H1 (cell line): ENCODE results near the gene NBAS. TPM values are rescaled to one million over a fixed set of nuclear protein-coding genes. Genes with fewer than 3 reads are reported as not detected.

Experiments used
- CTCF ChIA-PET: fragments of 300-600 bp; sonication (Branson Sonifier 250); formaldehyde crosslinking; loops from one replicate; lab custom pipeline; 2021; ENCODE audit not compliant: partially characterized antibody; lab: Charles Lee
- POLR2A ChIA-PET: fragments of 300-600 bp; sonication (Branson Sonifier 250); formaldehyde crosslinking; loops from one replicate; lab custom pipeline; 2021; ENCODE audit warnings: inconsistent platforms; ENCODE audit not compliant: partially characterized antibody; lab: Charles Lee
- DNase-seq, 2 experiments: peaks; one replicate each; pipeline versions ENCODE4 v3.0.0 to v3.0.0-alpha.2; 2010 to 2022; ENCODE audit warnings: low spot score in 2 of 2, low read depth in 1 of 2, mixed read lengths in 1 of 2
- FAIRE-seq: peaks from 2 replicates; lab custom pipeline; 2011; peaks lifted over from hg19 to GRCh38; lab: Jason Lieb, UNC
- H2AFZ ChIP-seq: 2 replicates; pipeline ENCODE4 v1.8.1; 2012; ENCODE audit warnings: low read length, inconsistent platforms
- H2AK5ac ChIP-seq: 2 replicates; pipeline ENCODE4 v1.6.1; 2013; ENCODE audit warnings: low read depth, low read length
- H2BK120ac ChIP-seq: replicated peaks from 2 replicates; pipeline ENCODE3; 2013; ENCODE audit warnings: low read depth, low read length, inconsistent platforms
- H2BK12ac ChIP-seq: 2 replicates; pipeline ENCODE4 v1.6.1; 2013; ENCODE audit warnings: low read depth, low read length
- H2BK15ac ChIP-seq: 2 replicates; pipeline ENCODE4 v1.6.1; 2013; ENCODE audit warnings: low read length
- H2BK20ac ChIP-seq: 2 replicates; pipeline ENCODE4 v1.6.1; 2013; ENCODE audit warnings: low read length
- H2BK5ac ChIP-seq: 2 replicates; pipeline ENCODE4 v1.6.1; 2013; ENCODE audit warnings: low read depth, low read length
- H3K14ac ChIP-seq: 2 replicates; pipeline ENCODE4 v1.6.1; 2013; ENCODE audit warnings: inconsistent platforms; ENCODE audit not compliant: insufficient read length
- H3K18ac ChIP-seq: 2 replicates; pipeline ENCODE4 v1.6.1; 2013; ENCODE audit warnings: low read length; ENCODE audit errors: extremely low read depth
- H3K23ac ChIP-seq: 2 replicates; pipeline ENCODE4 v1.6.1; 2013; ENCODE audit warnings: inconsistent platforms; ENCODE audit not compliant: insufficient read length
- H3K23me2 ChIP-seq: 2 replicates; pipeline ENCODE4 v1.6.1; 2013; ENCODE audit warnings: low read depth, low read length
- H3K27ac ChIP-seq: 2 replicates; pipeline ENCODE4 v1.6.1; 2011; ENCODE audit warnings: low read depth, low read length, inconsistent platforms
- H3K27me3 ChIP-seq, 4 experiments: replicated peaks in 1 of 4; 1 replicate in 1 of 4; 2 replicates in 3 of 4; pipeline versions ENCODE4 v1.6.1 to v1.8.1; 2011 to 2013; ENCODE audit warnings: low read length in 3 of 4, mild to moderate bottlenecking in 3 of 4, inconsistent platforms in 2 of 4, mixed read lengths in 2 of 4, moderate library complexity in 1 of 4; ENCODE audit not compliant: control insufficient read depth in 3 of 4, insufficient read depth in 3 of 4; ENCODE audit errors: extremely low read depth in 1 of 4
- H3K36me3 ChIP-seq, 4 experiments: 2 replicates each; pipeline versions ENCODE4 v1.6.1 to v1.8.1; 2011 to 2013; ENCODE audit warnings: mild to moderate bottlenecking in 4 of 4, low read length in 3 of 4, moderate library complexity in 2 of 4, control low read depth in 1 of 4, inconsistent platforms in 1 of 4; ENCODE audit not compliant: insufficient read depth in 4 of 4, control insufficient read depth in 2 of 4
- H3K4ac ChIP-seq: replicated peaks from 2 replicates; pipeline ENCODE3; 2013; ENCODE audit warnings: low read length, low read depth, mixed read lengths, inconsistent platforms; ENCODE audit not compliant: insufficient read length
- H3K4me1 ChIP-seq, 4 experiments: replicated peaks in 1 of 4; 1 replicate in 1 of 4; 2 replicates in 3 of 4; pipeline versions ENCODE4 v1.6.1 to v1.8.1; 2011 to 2013; ENCODE audit warnings: low read length in 3 of 4, inconsistent platforms in 2 of 4, mixed read lengths in 1 of 4; ENCODE audit not compliant: insufficient read depth in 4 of 4, control insufficient read depth in 3 of 4
- H3K4me2 ChIP-seq, 2 experiments: 2 replicates each; pipeline versions ENCODE4 v1.6.1 to v1.8.1; 2011 to 2013; ENCODE audit warnings: low read depth in 2 of 2, low read length in 2 of 2, control low read depth in 1 of 2, inconsistent platforms in 1 of 2, mild to moderate bottlenecking in 1 of 2; ENCODE audit not compliant: insufficient read depth in 1 of 2
- H3K4me3 ChIP-seq, 4 experiments: fragments of 200-600, 300-600 bp in 1 of 4; sonication (generic), shearing (Covaris generic), sonication (Bioruptor Twin) in 1 of 4; 2 replicates each; pipeline versions ENCODE4 v1.5.1 to v1.8.1; 2011 to 2016; ENCODE audit warnings: low read length in 4 of 4, low read depth in 3 of 4, control low read depth in 2 of 4, inconsistent platforms in 2 of 4, mild to moderate bottlenecking in 2 of 4, mixed read lengths in 1 of 4, moderate library complexity in 1 of 4; ENCODE audit not compliant: insufficient read depth in 2 of 4; ENCODE audit errors: extremely low read depth in 1 of 4
- H3K56ac ChIP-seq: replicated peaks from 2 replicates; pipeline ENCODE3; 2013; ENCODE audit warnings: low read depth, mild to moderate bottlenecking, mixed read lengths, low read length, inconsistent platforms; ENCODE audit not compliant: insufficient read length
- H3K79me1 ChIP-seq: 2 replicates; pipeline ENCODE4 v1.6.1; 2013; ENCODE audit warnings: low read depth, low read length, control low read depth
- H3K79me2 ChIP-seq, 2 experiments: 2 replicates each; pipeline versions ENCODE4 v1.6.1 to v1.8.1; 2012 to 2013; ENCODE audit warnings: low read length in 2 of 2, mild to moderate bottlenecking in 2 of 2, inconsistent platforms in 1 of 2; ENCODE audit not compliant: insufficient read depth in 2 of 2, control insufficient read depth in 1 of 2
- H3K9ac ChIP-seq, 4 experiments: replicated peaks in 1 of 4; 1 replicate in 1 of 4; 2 replicates in 3 of 4; pipeline versions ENCODE4 v1.6.1 to v1.8.1; 2011 to 2013; ENCODE audit warnings: low read depth in 3 of 4, low read length in 3 of 4, control low read depth in 2 of 4, mild to moderate bottlenecking in 2 of 4, moderate library complexity in 2 of 4, inconsistent platforms in 1 of 4; ENCODE audit errors: extremely low read depth in 1 of 4
- H3K9me3 ChIP-seq, 2 experiments: 2 replicates each; pipeline versions ENCODE4 v1.6.1 to v1.8.1; 2012 to 2013; ENCODE audit warnings: mild to moderate bottlenecking in 2 of 2, moderate library complexity in 2 of 2, control low read depth in 1 of 2, inconsistent platforms in 1 of 2, low read depth in 1 of 2, low read length in 1 of 2, mixed read lengths in 1 of 2; ENCODE audit not compliant: insufficient read depth in 2 of 2
- H4K20me1 ChIP-seq, 2 experiments: replicated peaks in 1 of 2; 2 replicates each; pipeline versions ENCODE3 to v1.8.1; 2011 to 2013; ENCODE audit warnings: inconsistent platforms in 2 of 2, low read length in 2 of 2, mild to moderate bottlenecking in 1 of 2; ENCODE audit not compliant: insufficient read depth in 2 of 2, control insufficient read depth in 1 of 2
- H4K5ac ChIP-seq: 2 replicates; pipeline ENCODE4 v1.6.1; 2013; ENCODE audit warnings: low read length, low read depth, mixed read lengths, inconsistent platforms; ENCODE audit not compliant: insufficient read length
- H4K8ac ChIP-seq: 2 replicates; pipeline ENCODE4 v1.8.0; 2013; ENCODE audit warnings: mild to moderate bottlenecking, moderate library complexity, low read length, inconsistent platforms; ENCODE audit not compliant: insufficient read depth; ENCODE audit errors: extremely low read depth
- H4K91ac ChIP-seq: replicated peaks from 2 replicates; pipeline ENCODE3; 2013; ENCODE audit warnings: low read length, mixed read lengths, inconsistent platforms; ENCODE audit not compliant: insufficient read length
- RAD21 ChIP-seq, 2 experiments: IDR thresholded peaks in 1 of 2; conservative IDR thresholded peaks in 1 of 2; 2 replicates each; pipeline ENCODE4 v1.6.1; 2011; ENCODE audit warnings: low read depth in 2 of 2, low read length in 2 of 2, improper control_type of control experiment in 1 of 2, inconsistent platforms in 1 of 2, mild to moderate bottlenecking in 1 of 2, moderate library complexity in 1 of 2
- SRF ChIP-seq: IDR thresholded peaks from 2 replicates; pipeline ENCODE4 v1.6.1; 2011; ENCODE audit warnings: mild to moderate bottlenecking, low read depth, low read length, moderate library complexity
- WGBS, 2 experiments: shearing (Covaris generic) in 1 of 2; methylation state at CpG; one replicate each; pipeline versions ENCODE4 v1.1.6 to v1.1.7; 2013 to 2015; ENCODE audit warnings: low lambda C conversion rate in 2 of 2, mixed read lengths in 2 of 2, inconsistent platforms in 1 of 2, low coverage in 1 of 2, missing lambda C conversion rate in 1 of 2; ENCODE audit not compliant: insufficient replicate concordance in 2 of 2, insufficient coverage in 1 of 2, insufficient read length in 1 of 2; ENCODE audit errors: extremely low coverage in 1 of 2, missing lambda C conversion rate in 1 of 2; 5-methylcytosine and 5-hydroxymethylcytosine counted together
- polyA plus RNA-seq, 7 experiments: library from polyadenylated mRNA; depleted of rRNA in 3 of 7; stranded (reverse) in 5 of 7; unstranded in 2 of 7; fragments of >200 nt in 5 of 7; fragments of 200-250 nt in 2 of 7; gene quantifications; 1 replicate in 5 of 7; 2 replicates in 1 of 7; 4 replicates in 1 of 7; pipeline versions ENCODE4 v1.2.1 to v1.2.3, GENCODE V29; 2011 to 2013; ENCODE audit warnings: missing spikeins in 2 of 7, mixed read lengths in 2 of 7
- total RNA-seq: library from RNA; stranded (reverse); fragmentation: NEBNext Ultra II Directional; extraction: Animal tissue kit (Norgen Biotek cat#: 25700); gene quantifications from 2 replicates; pipeline ENCODE4 v1.2.1, GENCODE V29; 2021

Gene NBAS
- total and polyA plus RNA-seq, 2 of the 8 experiments (the other 6 are each of a cell fraction or from before 2014, with no cell fraction given), result 19.6 to 34.8 TPM

DNA sequence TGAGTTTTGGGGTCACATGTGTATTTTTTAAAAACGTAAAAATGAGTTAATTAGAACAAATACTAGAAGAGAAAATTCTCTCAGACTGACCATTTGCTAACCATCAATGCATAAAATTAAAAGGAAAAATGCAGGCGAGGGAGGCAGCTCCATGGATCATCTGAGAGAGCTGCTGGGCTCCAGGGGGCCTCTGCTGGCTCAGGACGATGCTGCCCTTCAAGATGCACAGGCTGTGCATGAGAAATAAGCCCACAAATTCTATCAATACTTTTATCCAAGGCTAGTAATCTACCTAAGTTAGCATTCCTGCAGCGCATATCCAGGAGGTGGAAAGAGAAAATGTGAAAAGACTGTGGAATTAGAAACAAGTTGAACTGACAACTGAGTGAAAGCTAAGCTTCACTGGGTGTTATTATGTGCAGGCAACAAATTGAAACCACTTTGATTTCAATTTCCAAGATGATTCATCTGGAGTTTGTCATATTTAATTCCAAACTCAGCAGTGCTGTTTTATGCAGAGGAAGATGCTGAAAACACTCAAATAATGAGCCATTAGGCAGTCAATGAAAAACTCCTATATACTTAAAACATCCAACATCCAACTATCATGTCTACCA is 261.1 kb downstream of the NBAS start:
- DNase-seq, result no peak
- H4K20me1 ChIP-seq, result no peaks in the 10 kb centered on the region
- no peak overlapping the region for H3K18ac ChIP-seq
- no peak for FAIRE-seq
- H2BK5ac ChIP-seq, result no peak overlapping the region
- no peak overlapping the region for H3K4ac ChIP-seq
- H2AK5ac ChIP-seq, result no peak overlapping the region
- H3K27ac ChIP-seq, result no peak overlapping the region
- H3K4me3 ChIP-seq, result no peak overlapping the region
- H2BK120ac ChIP-seq, result no peak overlapping the region
- TF ChIP-seq RAD21 (IDR thresholded peaks at IDR 0.05 in 1 of 2, conservative IDR thresholded peaks at IDR 0.05 in 1 of 2; ENCODE audit: low read depth in 2 of 2, low read length in 2 of 2), result peak; percentile 27 to 32; a peak in 2 of 4 replicates
- no peak for TF ChIP-seq SRF
- no peak overlapping the region for H3K56ac ChIP-seq
- H4K8ac ChIP-seq, result no peak overlapping the region
- no peak overlapping the region for H2BK12ac ChIP-seq
- H2BK15ac ChIP-seq, result no peak overlapping the region
- H2BK20ac ChIP-seq, result no peak overlapping the region
- no peaks in the 10 kb centered on the region for H3K79me2 ChIP-seq
- ChIA-PET CTCF (interaction anchor here (0.9 to 1.5 kb wide), 3 partner anchors 12 to 26 kb away, joined by 3 read pairs; no protein-coding TSS in a partner anchor), POLR2A (no interaction called here)
- peaks cover 0 to 3% (median 0%) of the 10 kb centered on the region in 4 experiments; a peak in 1 of 7 replicates for H3K4me1 ChIP-seq
- no peak overlapping the region for H2AFZ ChIP-seq
- WGBS, 2 experiments, result 94% methylated on average over 4 of the region's 4 CpGs; no CpG with 5 or more reads in 1 of the 2 experiments
- no peak overlapping the region for H4K91ac ChIP-seq
- H3K23ac ChIP-seq, result no peak overlapping the region
- H4K5ac ChIP-seq, result no peak overlapping the region
- no peaks in the 10 kb centered on the region for H3K79me1 ChIP-seq
- peaks cover 0 to 2% (median 0%) of the 10 kb centered on the region in 4 experiments; a peak in 1 of 7 replicates for H3K27me3 ChIP-seq
- H3K23me2 ChIP-seq, result no peaks in the 10 kb centered on the region
- H3K36me3 ChIP-seq, result no peaks in the 10 kb centered on the region
- no peak overlapping the region for H3K9ac ChIP-seq
- no peak overlapping the region for H3K4me2 ChIP-seq
- H3K9me3 ChIP-seq, result no peaks in the 10 kb centered on the region
- H3K14ac ChIP-seq, result no peak overlapping the region
